Measurements from ENCODE around the gene AGAP1. TPM values are rescaled to one million over a fixed set of nuclear protein-coding genes. Genes with fewer than 3 reads are reported as not detected.
A peak's percentile ranks its signal among the peaks of the same experiment; 100 is the strongest.

The AGAP1 gene
- total RNA-seq, 1 donor from 2014 or later = 46.3 TPM

- H3K27me3 Mint-ChIP-seq = no peaks in the 10 kb centered on the region
- H3K36me3 Mint-ChIP-seq = peaks cover 11% of the 10 kb centered on the region
- peaks cover 22% of the 10 kb centered on the region for H3K4me1 Mint-ChIP-seq (ENCODE audit: unreplicated experiment)
- TF ChIP-seq CTCF (conservative IDR thresholded peaks at IDR 0.05) = no peak
- DNase-seq (ENCODE audit: extremely low spot score, unreplicated experiment) = no peak
- H3K4me3 Mint-ChIP-seq = peak overlapping the region; percentile 30
- H3K27ac Mint-ChIP-seq = peak overlapping the region; percentile 65
- H3K9me3 Mint-ChIP-seq = peaks cover 4% of the 10 kb centered on the region
Observed at GRCh38 chr2:235606004-235606715, 112.3 kb downstream of the AGAP1 start.

GRCh38 chr2:235607546-235608199 is 113.8 kb downstream of the AGAP1 start:
- no peak overlapping the region for H3K27ac Mint-ChIP-seq
- H3K4me1 Mint-ChIP-seq (ENCODE audit: unreplicated experiment) = peaks cover 36% of the 10 kb centered on the region
- H3K27me3 Mint-ChIP-seq = no peaks in the 10 kb centered on the region
- peaks cover 4% of the 10 kb centered on the region for H3K9me3 Mint-ChIP-seq
- no peak for DNase-seq (ENCODE audit: extremely low spot score, unreplicated experiment)
- H3K4me3 Mint-ChIP-seq = no peak overlapping the region
- peaks cover 4% of the 10 kb centered on the region for H3K36me3 Mint-ChIP-seq
- TF ChIP-seq CTCF (conservative IDR thresholded peaks at IDR 0.05) = no peak

GRCh38 chr2:235608200-235608887 is 114.5 kb downstream of the AGAP1 start:
- DNase-seq (ENCODE audit: extremely low spot score, unreplicated experiment) = no peak
- Mint-ChIP-seq H3K27ac (no peak overlapping the region), H3K36me3 (peaks cover 4% of the 10 kb centered on the region), H3K4me1 (ENCODE audit: unreplicated experiment) (peaks cover 36% of the 10 kb centered on the region), H3K4me3 (no peak overlapping the region), H3K9me3 (peaks cover under 1% of the 10 kb centered on the region), H3K27me3 (no peaks in the 10 kb centered on the region)
- TF ChIP-seq CTCF (conservative IDR thresholded peaks at IDR 0.05) = no peak

- no peak for TF ChIP-seq CTCF (conservative IDR thresholded peaks at IDR 0.05)
- Mint-ChIP-seq H3K27me3 (no peaks in the 10 kb centered on the region), H3K4me1 (ENCODE audit: unreplicated experiment) (peaks cover 41% of the 10 kb centered on the region), H3K4me3 (no peak overlapping the region), H3K27ac (no peak overlapping the region), H3K9me3 (no peaks in the 10 kb centered on the region), H3K36me3 (peaks cover 4% of the 10 kb centered on the region)
- no peak for DNase-seq (ENCODE audit: extremely low spot score, unreplicated experiment)
Observed at GRCh38 chr2:235609321-235609720, 115.5 kb downstream of the AGAP1 start.

GRCh38 chr2:235609746-235610145 is 115.9 kb downstream of the AGAP1 start:
- Mint-ChIP-seq H3K27ac (no peak overlapping the region), H3K9me3 (no peaks in the 10 kb centered on the region), H3K4me1 (ENCODE audit: unreplicated experiment) (peaks cover 42% of the 10 kb centered on the region), H3K4me3 (no peak overlapping the region), H3K27me3 (no peaks in the 10 kb centered on the region), H3K36me3 (peaks cover 4% of the 10 kb centered on the region)
- no peak for TF ChIP-seq CTCF (conservative IDR thresholded peaks at IDR 0.05)
- no peak for DNase-seq (ENCODE audit: extremely low spot score, unreplicated experiment)

Data from type B pancreatic cell (in vitro differentiated cells).